Epithelial cell of prostate (primary cell): ENCODE data around the gene TMEM168.

Experiments
- DNase-seq: peaks from one replicate; pipeline ENCODE4 v3.0.0-alpha.2; 2011; ENCODE audit warnings: low read depth, low spot score
- H3K27ac ChIP-seq: fragments of 450-650 bp; 2 replicates; pipeline ENCODE4 v1.5.1; 2017; ENCODE audit warnings: mild to moderate bottlenecking

The TMEM168 gene

GRCh38 chr7:112726076-112726475 lies 64.1 kb downstream of the TMEM168 start:
- DNase-seq, result no peak
- no peak overlapping the region for H3K27ac ChIP-seq

DNA sequence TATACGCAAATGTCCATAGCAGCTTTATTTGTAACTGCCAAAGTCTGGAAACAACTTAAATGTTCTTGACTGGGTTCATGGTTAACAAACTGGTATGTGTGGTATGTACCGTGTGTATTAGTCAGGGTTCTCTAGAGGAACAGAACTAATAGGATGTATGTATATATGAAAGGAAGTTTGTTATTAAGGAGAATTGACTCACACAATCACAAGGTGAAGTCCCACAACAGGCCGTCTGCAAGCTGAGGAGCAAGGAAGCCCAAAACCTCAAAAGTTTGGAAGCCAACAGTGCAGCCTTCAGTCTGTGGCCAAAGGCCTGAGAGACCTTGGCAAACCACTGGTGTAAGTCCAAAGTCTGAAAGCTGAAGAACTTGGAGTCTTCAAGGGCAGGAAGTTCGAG lies 66.8 kb downstream of the TMEM168 start:
- DNase-seq, result peak; percentile 34
- peak overlapping the region; percentile 52 for H3K27ac ChIP-seq

- DNase-seq, result no peak
- H3K27ac ChIP-seq, result no peak overlapping the region
These were observed 68.8 kb downstream of the TMEM168 start for GRCh38 chr7:112721366-112721765.

DNA sequence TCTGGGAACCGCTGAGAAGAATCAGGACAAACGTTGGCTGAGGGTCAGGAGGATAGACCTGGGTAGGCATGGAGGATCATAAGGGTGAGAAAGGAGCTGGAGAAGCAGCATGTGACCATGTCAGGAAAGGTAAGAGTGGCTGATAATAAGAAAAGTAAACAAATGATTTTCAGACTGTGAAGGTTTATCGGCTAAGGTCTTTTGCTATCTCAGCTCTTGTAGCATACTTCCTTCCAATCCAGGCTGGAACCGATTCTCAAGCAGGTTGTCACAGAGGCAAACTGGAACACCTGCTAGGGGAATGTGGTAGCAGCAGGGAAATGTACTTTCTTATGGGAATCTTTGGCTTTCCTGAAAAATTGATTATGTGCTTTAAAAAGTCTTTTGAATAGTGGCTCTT lies 74.7 kb downstream of the TMEM168 start:
- no peak overlapping the region for H3K27ac ChIP-seq
- no peak for DNase-seq

DNA sequence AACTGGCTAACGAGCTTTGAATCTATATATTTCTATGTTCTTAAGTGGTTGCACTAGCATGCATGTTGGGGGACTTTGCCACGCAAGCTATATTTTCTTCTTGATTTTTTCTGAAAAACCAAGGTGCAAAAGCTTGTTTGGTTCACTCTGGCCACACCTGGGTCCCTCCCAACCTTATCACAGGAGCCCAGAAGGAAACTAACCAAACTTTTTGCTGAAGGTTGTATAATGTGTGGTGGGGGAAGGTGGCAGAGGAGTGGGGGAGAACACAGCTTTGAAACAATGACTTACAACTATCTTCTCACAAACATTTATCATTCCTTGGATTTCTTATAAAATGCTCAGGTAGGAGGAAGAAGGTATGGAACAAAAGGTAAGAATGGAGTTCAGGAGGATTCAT lies 75.3 kb downstream of the TMEM168 start:
- no peak for DNase-seq
- H3K27ac ChIP-seq, result no peak overlapping the region
